GM18951 (cell line): Measurements from ENCODE around the gene CACNA2D4.

Experiments used
- POLR2A ChIP-seq: IDR thresholded peaks from 4 replicates; pipeline ENCODE4 v1.6.1; 2011; ENCODE audit warnings: mild to moderate bottlenecking; ENCODE audit not compliant: insufficient read length, insufficient read depth; ENCODE audit errors: extremely low read depth
- in situ Hi-C: fragments of 300-500 bp; cut with MboI; formaldehyde crosslinking; loops from one replicate; pipeline ENCODE4 v1.12.0; 2022; ENCODE audit warnings: low sequenced_read_pairs, mixed read lengths, inconsistent platforms; ENCODE audit not compliant: unreplicated experiment

The CACNA2D4 gene

GRCh38 chr12:1870998-1871917 is 47.2 kb downstream of the CACNA2D4 start:
- in situ Hi-C loops, result no loop called here

GRCh38 chr12:1870086-1870485 is 48.4 kb downstream of the CACNA2D4 start:
- in situ Hi-C loops, result no loop called here

More at GRCh38 chr12:1870998-1871917, 47.2 kb downstream of the CACNA2D4 start:
- no peak for TF ChIP-seq POLR2A

GRCh38 chr12:1869145-1869544 is 49.3 kb downstream of the CACNA2D4 start:
- in situ Hi-C loops, result no loop called here
- no peak for TF ChIP-seq POLR2A

More at GRCh38 chr12:1870086-1870485, 48.4 kb downstream of the CACNA2D4 start:
- TF ChIP-seq POLR2A, result no peak

- in situ Hi-C loops, result no loop called here
- no peak for TF ChIP-seq POLR2A
These were observed 53.1 kb downstream of the CACNA2D4 start for GRCh38 chr12:1865284-1865866.

- in situ Hi-C loops, result no loop called here
- TF ChIP-seq POLR2A, result no peak
These were observed 53.6 kb downstream of the CACNA2D4 start for GRCh38 chr12:1864867-1865266.

GRCh38 chr12:1864456-1864855 is 54.0 kb downstream of the CACNA2D4 start:
- in situ Hi-C loops, result no loop called here

GRCh38 chr12:1863823-1864222 is 54.6 kb downstream of the CACNA2D4 start:
- in situ Hi-C loops, result no loop called here
- TF ChIP-seq POLR2A, result no peak

More at GRCh38 chr12:1864456-1864855, 54.0 kb downstream of the CACNA2D4 start:
- no peak for TF ChIP-seq POLR2A

- TF ChIP-seq POLR2A, result no peak
- in situ Hi-C loops, result no loop called here
These were observed 55.5 kb downstream of the CACNA2D4 start for GRCh38 chr12:1862973-1863372.

GRCh38 chr12:1859643-1860042 is 58.8 kb downstream of the CACNA2D4 start:
- in situ Hi-C loops, result no loop called here
- TF ChIP-seq POLR2A, result no peak

GRCh38 chr12:1858456-1858855 is 60.0 kb downstream of the CACNA2D4 start:
- in situ Hi-C loops, result no loop called here
- no peak for TF ChIP-seq POLR2A

GRCh38 chr12:1857821-1858220 is 60.6 kb downstream of the CACNA2D4 start:
- in situ Hi-C loops, result no loop called here
- no peak for TF ChIP-seq POLR2A

- no peak for TF ChIP-seq POLR2A
- in situ Hi-C loops, result no loop called here
These were observed 61.4 kb downstream of the CACNA2D4 start for GRCh38 chr12:1857086-1857485.

- no peak for TF ChIP-seq POLR2A
- in situ Hi-C loops, result no loop called here
These were observed 63.2 kb downstream of the CACNA2D4 start for GRCh38 chr12:1855241-1855640.

GRCh38 chr12:1853716-1854115 is 64.7 kb downstream of the CACNA2D4 start:
- in situ Hi-C loops, result no loop called here

More at GRCh38 chr12:1853716-1854115, 64.7 kb downstream of the CACNA2D4 start:
- TF ChIP-seq POLR2A, result no peak
